Natural killer cell (primary cell): ENCODE results near the gene KIAA1958. TPM values are rescaled to one million over a fixed set of nuclear protein-coding genes. Genes with fewer than 3 reads are reported as not detected.

Experiments
- ATAC-seq, 3 donors: fragments of 150-1000 bp in 2 of 3; fragments of 200-7000 bp in 1 of 3; cut with Tn5 transposase; 1 replicate in 1 of 3; 2 replicates in 2 of 3; pipeline ENCODE4 v1.10.0; 2021; ENCODE audit warnings: mild to moderate bottlenecking in 2 of 3, moderate library complexity in 2 of 3
- DNase-seq, 2 donors: peaks; one replicate each; pipeline versions ENCODE4 v3.0.0 to v3.0.0-alpha.2; 2013 to 2021; ENCODE audit warnings: mixed read lengths in 1 of 2
- H3K27ac ChIP-seq: one replicate; pipeline ENCODE4 v1.5.1; 2013; ENCODE audit warnings: mild to moderate bottlenecking, low read length
- H3K27me3 ChIP-seq: one replicate; pipeline ENCODE4 v1.6.1; 2013; ENCODE audit warnings: low read length; ENCODE audit not compliant: control insufficient read depth, insufficient read depth
- H3K36me3 ChIP-seq: one replicate; pipeline ENCODE4 v1.6.1; 2013; ENCODE audit warnings: low read length; ENCODE audit not compliant: control insufficient read depth, insufficient read depth
- H3K4me1 ChIP-seq: one replicate; pipeline ENCODE4 v1.6.1; 2013; ENCODE audit warnings: low read length; ENCODE audit not compliant: control insufficient read depth, insufficient read depth
- H3K4me3 ChIP-seq: one replicate; pipeline ENCODE4 v1.5.1; 2013; ENCODE audit warnings: low read length
- H3K9me3 ChIP-seq: one replicate; pipeline ENCODE4 v1.6.1; 2013; ENCODE audit warnings: low read length; ENCODE audit not compliant: control insufficient read depth, insufficient read depth
- H3K27ac Mint-ChIP-seq, 2 donors: one replicate each; pipeline ENCODE4 v1.8.0; 2022; ENCODE audit warnings: mild to moderate bottlenecking in 2 of 2, mixed read lengths in 2 of 2, moderate library complexity in 1 of 2
- H3K27me3 Mint-ChIP-seq, 2 donors: one replicate each; pipeline ENCODE4 v1.8.0; 2022; ENCODE audit warnings: low read depth in 2 of 2, mixed read lengths in 2 of 2
- H3K36me3 Mint-ChIP-seq: one replicate; pipeline ENCODE4 v1.8.0; 2022; ENCODE audit warnings: mixed read lengths
- H3K4me1 Mint-ChIP-seq, 2 donors: one replicate each; pipeline ENCODE4 v1.8.0; 2022; ENCODE audit warnings: mixed read lengths in 2 of 2
- H3K4me3 Mint-ChIP-seq: one replicate; pipeline ENCODE4 v1.8.0; 2022; ENCODE audit warnings: mild to moderate bottlenecking, moderate library complexity, mixed read lengths
- H3K9me3 Mint-ChIP-seq, 2 donors: one replicate each; pipeline ENCODE4 v1.8.0; 2022; ENCODE audit warnings: mixed read lengths in 2 of 2
- WGBS: methylation state at CpG from one replicate; pipeline ENCODE4 v1.1.7; 2013; ENCODE audit warnings: missing lambda C conversion rate; ENCODE audit not compliant: insufficient coverage; 5-methylcytosine and 5-hydroxymethylcytosine counted together
- intact Hi-C: fragments of 100-400 bp; cut with micrococcal nuclease; formaldehyde crosslinking; loops from one replicate; pipeline ENCODE4 v1.14.2; 2022
- total RNA-seq, 4 donors: library from RNA; stranded (reverse); fragments of 120-200 nt in 1 of 4; gene quantifications; one replicate each; pipeline versions ENCODE4 v1.2.3 to v1.2.4, GENCODE V29; 2013 to 2022
- TF ChIP-seq, protein P1 (sequence below): fragments of 200-600 bp; IDR thresholded peaks from one replicate; pipeline ENCODE4 v1.8.0; 2022; ENCODE audit warnings: antibody characterized with exemption

Gene KIAA1958
- total RNA-seq, 3 donors from 2014 or later (not counting 1 experiment from before 2014, with no cell fraction given) = 5.4 to 6.1 (median 5.5) TPM

DNA sequence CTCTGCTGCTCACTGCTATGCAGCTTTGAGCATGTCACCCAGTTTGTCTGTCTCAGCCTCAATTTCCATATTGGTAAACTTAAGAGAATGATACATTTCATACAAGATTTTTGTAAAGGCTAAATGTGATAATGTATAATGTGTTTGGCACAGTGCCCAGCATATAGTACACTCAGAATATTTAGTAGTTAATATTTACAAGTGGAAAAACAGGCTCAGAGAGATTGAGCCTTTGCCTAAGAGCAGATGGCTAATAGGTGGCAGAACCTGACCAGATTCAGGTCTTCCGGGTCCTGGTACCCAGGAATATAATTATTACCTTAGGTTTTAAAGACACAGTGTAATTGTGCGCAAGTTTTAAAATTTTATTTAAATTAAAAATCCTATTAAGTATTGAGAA is 46.8 kb upstream of the KIAA1958 start:
- TF ChIP-seq, protein P1, sequence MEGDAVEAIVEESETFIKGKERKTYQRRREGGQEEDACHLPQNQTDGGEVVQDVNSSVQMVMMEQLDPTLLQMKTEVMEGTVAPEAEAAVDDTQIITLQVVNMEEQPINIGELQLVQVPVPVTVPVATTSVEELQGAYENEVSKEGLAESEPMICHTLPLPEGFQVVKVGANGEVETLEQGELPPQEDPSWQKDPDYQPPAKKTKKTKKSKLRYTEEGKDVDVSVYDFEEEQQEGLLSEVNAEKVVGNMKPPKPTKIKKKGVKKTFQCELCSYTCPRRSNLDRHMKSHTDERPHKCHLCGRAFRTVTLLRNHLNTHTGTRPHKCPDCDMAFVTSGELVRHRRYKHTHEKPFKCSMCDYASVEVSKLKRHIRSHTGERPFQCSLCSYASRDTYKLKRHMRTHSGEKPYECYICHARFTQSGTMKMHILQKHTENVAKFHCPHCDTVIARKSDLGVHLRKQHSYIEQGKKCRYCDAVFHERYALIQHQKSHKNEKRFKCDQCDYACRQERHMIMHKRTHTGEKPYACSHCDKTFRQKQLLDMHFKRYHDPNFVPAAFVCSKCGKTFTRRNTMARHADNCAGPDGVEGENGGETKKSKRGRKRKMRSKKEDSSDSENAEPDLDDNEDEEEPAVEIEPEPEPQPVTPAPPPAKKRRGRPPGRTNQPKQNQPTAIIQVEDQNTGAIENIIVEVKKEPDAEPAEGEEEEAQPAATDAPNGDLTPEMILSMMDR = no peak
- Mint-ChIP-seq H3K4me3 (no peak overlapping the region), H3K27ac (no peak overlapping the region), H3K27me3 (no peaks in the 10 kb centered on the region), H3K4me1 (no peaks in the 10 kb centered on the region), H3K36me3 (no peaks in the 10 kb centered on the region), H3K9me3 (no peaks in the 10 kb centered on the region)
- Histone ChIP-seq H3K4me3 (no peak overlapping the region), H3K27ac (no peak overlapping the region), H3K9me3 (no peaks in the 10 kb centered on the region), H3K27me3 (no peaks in the 10 kb centered on the region), H3K36me3 (no peaks in the 10 kb centered on the region), H3K4me1 (no peaks in the 10 kb centered on the region)
- no CpG with 5 or more reads among the region's 2 CpGs for WGBS
- ATAC-seq (no peak), DNase-seq (no peak)
- intact Hi-C loops = no loop called here

DNA sequence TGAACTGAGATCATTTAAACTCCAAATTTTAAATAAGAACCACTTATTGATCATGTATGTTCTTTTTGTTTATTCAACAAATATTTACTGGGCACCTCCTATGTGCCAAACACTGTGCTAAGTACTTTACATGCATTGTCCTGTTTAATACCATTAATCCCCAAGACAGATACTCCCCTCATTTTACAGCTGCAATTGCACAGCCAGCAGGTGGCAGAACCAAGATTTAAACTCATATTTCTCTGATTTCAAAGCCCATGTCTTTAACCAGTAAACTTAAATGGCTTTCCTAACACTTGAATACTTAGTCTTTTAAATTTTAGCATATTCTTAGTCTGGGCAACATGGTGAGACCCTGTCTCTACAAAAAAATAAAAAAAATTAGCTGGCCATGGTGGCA is 43.4 kb upstream of the KIAA1958 start:
- Mint-ChIP-seq H3K27me3 (no peaks in the 10 kb centered on the region), H3K27ac (no peak overlapping the region), H3K4me1 (peaks cover 12 to 15% of the 10 kb centered on the region in 2 donors), H3K36me3 (no peaks in the 10 kb centered on the region), H3K9me3 (no peaks in the 10 kb centered on the region), H3K4me3 (no peak overlapping the region)
- peak in 1 of 2 donors; percentile 61 for DNase-seq
- intact Hi-C loops = loop anchor here (1.0 kb wide), 1 partner anchor 350 kb away; no protein-coding TSS in a partner anchor
- Histone ChIP-seq H3K27me3 (no peaks in the 10 kb centered on the region), H3K9me3 (no peaks in the 10 kb centered on the region), H3K4me3 (no peak overlapping the region), H3K4me1 (no peaks in the 10 kb centered on the region), H3K36me3 (no peaks in the 10 kb centered on the region), H3K27ac (no peak overlapping the region)
- TF ChIP-seq, protein P1 = peak; percentile 63
- peak in 2 of 3 donors; percentile 45 to 47 for ATAC-seq

DNA sequence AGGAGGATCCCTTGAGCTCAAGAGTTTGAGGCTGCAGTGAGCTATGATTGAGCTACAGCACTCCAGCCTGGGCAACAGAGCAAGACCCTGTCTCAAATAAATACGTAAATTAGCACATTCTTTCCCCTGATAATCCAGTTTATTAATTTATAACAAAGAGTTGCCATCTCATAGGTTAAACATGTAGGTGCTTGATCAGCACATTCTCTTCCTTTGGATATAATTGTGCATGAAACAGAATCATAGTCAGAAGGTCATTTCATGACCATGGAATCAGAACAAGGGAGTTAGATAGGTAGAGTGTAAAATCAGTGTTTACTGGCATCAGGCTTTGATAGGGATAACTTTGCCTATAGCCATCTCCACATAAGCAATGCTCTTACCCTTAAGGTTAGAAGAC is 43.0 kb upstream of the KIAA1958 start:
- Histone ChIP-seq H3K4me1 (no peaks in the 10 kb centered on the region), H3K4me3 (no peak overlapping the region), H3K36me3 (no peaks in the 10 kb centered on the region), H3K27ac (no peak overlapping the region), H3K27me3 (no peaks in the 10 kb centered on the region), H3K9me3 (no peaks in the 10 kb centered on the region)
- no peaks in the 10 kb centered on the region for H3K27me3 Mint-ChIP-seq
- H3K36me3 Mint-ChIP-seq = no peaks in the 10 kb centered on the region
- intact Hi-C loops = loop anchor here (1.0 kb wide), 1 partner anchor 350 kb away; no protein-coding TSS in a partner anchor
- H3K4me3 Mint-ChIP-seq = no peak overlapping the region
- H3K27ac Mint-ChIP-seq = no peak overlapping the region
- WGBS = 63% methylated on average over 1 of the region's 1 CpG
- TF ChIP-seq, protein P1 = no peak
- H3K4me1 Mint-ChIP-seq = peaks cover 12 to 15% of the 10 kb centered on the region in 2 donors
- DNase-seq (no peak), ATAC-seq (no peak)
- no peaks in the 10 kb centered on the region for H3K9me3 Mint-ChIP-seq

GRCh38 chr9:112445196-112445595 is 41.4 kb upstream of the KIAA1958 start:
- Histone ChIP-seq H3K4me1 (no peaks in the 10 kb centered on the region), H3K27me3 (no peaks in the 10 kb centered on the region), H3K9me3 (no peaks in the 10 kb centered on the region), H3K27ac (no peak overlapping the region), H3K4me3 (no peak overlapping the region), H3K36me3 (no peaks in the 10 kb centered on the region)
- Mint-ChIP-seq H3K4me1 (peaks cover 12 to 15% of the 10 kb centered on the region in 2 donors), H3K27ac (no peak overlapping the region), H3K27me3 (no peaks in the 10 kb centered on the region), H3K4me3 (no peak overlapping the region), H3K9me3 (no peaks in the 10 kb centered on the region), H3K36me3 (no peaks in the 10 kb centered on the region)
- ATAC-seq (no peak), DNase-seq (no peak)
- TF ChIP-seq, protein P1 = no peak
- intact Hi-C loops = no loop called here
- WGBS = no CpG with 5 or more reads among the region's 1 CpG
